ENCODE data around the gene DLGAP4. TPM values are rescaled to one million over a fixed set of nuclear protein-coding genes. Genes with fewer than 3 reads are reported as not detected.

Gene DLGAP4
- total and polyA plus RNA-seq, 8 donors, result 15.1 to 92.2 (median 33.5) TPM

GRCh38 chr20:36549628-36549941 lies 243.4 kb downstream of the DLGAP4 start:
- Histone ChIP-seq H3K4me1 (peaks cover 0 to 41% (median 19%) of the 10 kb centered on the region in 4 donors), H3K27me3 (no peaks in the 10 kb centered on the region), H3K36me3 (peaks cover 0 to 49% (median 28%) of the 10 kb centered on the region in 4 donors), H3K27ac (peak overlapping the region in 3 of 5 donors; percentile 52 to 67 (median 57)), H3K4me3 (no peak overlapping the region), H3K9me3 (no peaks in the 10 kb centered on the region)
- TF ChIP-seq POLR2A (IDR thresholded peaks at IDR 0.05), result no peak
- TF ChIP-seq EP300 (IDR thresholded peaks at IDR 0.05), result no peak
- no peak for TF ChIP-seq CTCF (IDR thresholded peaks at IDR 0.05)
- TF ChIP-seq POLR2AphosphoS5 (IDR thresholded peaks at IDR 0.05), result no peak
- intact Hi-C loops (cut with DNase I; ENCODE audit: low total_unique reads), result no loop called here
- no peak for DNase-seq
- WGBS, 5 donors, result 81 to 92% (median 88%) methylated on average over 1 to 9 of the region's 9 CpGs

- DNase-seq, result no peak
- TF ChIP-seq POLR2AphosphoS5 (IDR thresholded peaks at IDR 0.05) (no peak), EP300 (IDR thresholded peaks at IDR 0.05) (no peak), POLR2A (IDR thresholded peaks at IDR 0.05) (no peak), CTCF (IDR thresholded peaks at IDR 0.05) (no peak)
- 77 to 84% (median 80%) methylated on average over 10 to 16 of the region's 16 CpGs for WGBS, 5 donors
- Histone ChIP-seq H3K36me3 (peaks cover 0 to 44% (median 25%) of the 10 kb centered on the region in 4 donors), H3K4me1 (peaks cover 0 to 36% (median 14%) of the 10 kb centered on the region in 4 donors), H3K27me3 (no peaks in the 10 kb centered on the region), H3K27ac (peak overlapping the region in 4 of 5 donors; percentile 14 to 67 (median 54)), H3K4me3 (no peak overlapping the region), H3K9me3 (no peaks in the 10 kb centered on the region)
- intact Hi-C loops (cut with DNase I; ENCODE audit: low total_unique reads), result loop anchor here (10.0 kb wide), 1 partner anchor 55 kb away; the partner anchor contains the start of gene RAB5IF
These were observed 244.0 kb downstream of the DLGAP4 start for GRCh38 chr20:36549942-36550789.

GRCh38 chr20:36550790-36551299 lies 244.7 kb downstream of the DLGAP4 start:
- peak in 1 of 2 donors; percentile 38 for DNase-seq
- no peak overlapping the region for H3K4me3 ChIP-seq
- intact Hi-C loops (cut with DNase I; ENCODE audit: low total_unique reads), result loop anchor here (10.0 kb wide), 1 partner anchor 54 kb away; the partner anchor contains the start of gene RAB5IF
- no peak for TF ChIP-seq CTCF (IDR thresholded peaks at IDR 0.05)
- peak in 1 of 3 donors; percentile 47 for TF ChIP-seq POLR2AphosphoS5 (IDR thresholded peaks at IDR 0.05)
- peaks cover 0 to 30% (median 11%) of the 10 kb centered on the region in 4 donors for H3K4me1 ChIP-seq
- peak overlapping the region in 4 of 5 donors; percentile 14 to 67 (median 54) for H3K27ac ChIP-seq
- H3K36me3 ChIP-seq, result peaks cover 0 to 37% (median 25%) of the 10 kb centered on the region in 4 donors
- H3K9me3 ChIP-seq, result no peaks in the 10 kb centered on the region
- H3K27me3 ChIP-seq, result no peaks in the 10 kb centered on the region
- WGBS, 5 donors, result 61 to 76% (median 72%) methylated on average over 15 of the region's 15 CpGs

- intact Hi-C loops (cut with DNase I; ENCODE audit: low total_unique reads), result loop anchor here (10.0 kb wide), 1 partner anchor 50 kb away; the partner anchor contains the start of gene RAB5IF
- no peaks in the 10 kb centered on the region for H3K27me3 ChIP-seq
- no peaks in the 10 kb centered on the region for H3K36me3 ChIP-seq
- WGBS, 5 donors, result 91 to 97% (median 95%) methylated on average over 2 of the region's 2 CpGs
- H3K27ac ChIP-seq, result no peak overlapping the region
- no peak for DNase-seq
- TF ChIP-seq POLR2A (IDR thresholded peaks at IDR 0.05) (no peak), CTCF (IDR thresholded peaks at IDR 0.05) (no peak), POLR2AphosphoS5 (IDR thresholded peaks at IDR 0.05) (no peak), EP300 (IDR thresholded peaks at IDR 0.05) (no peak)
- H3K4me1 ChIP-seq, result peaks cover 0 to 11% (median 8%) of the 10 kb centered on the region in 4 donors
- no peak overlapping the region for H3K4me3 ChIP-seq
- H3K9me3 ChIP-seq, result no peaks in the 10 kb centered on the region
These were observed 249.1 kb downstream of the DLGAP4 start for GRCh38 chr20:36555248-36555647.

Measured in stomach (tissue), 9 donors.